Tibial nerve (tissue), 4 donors: Measurements from ENCODE around the gene TFPT. TPM values are rescaled to one million over a fixed set of nuclear protein-coding genes. Genes with fewer than 3 reads are reported as not detected.

Source experiments
- DNase-seq, 2 donors: peaks; one replicate each; pipeline ENCODE4 v3.0.0-alpha.2; 2019; ENCODE audit warnings: low spot score in 2 of 2
- H3K27ac ChIP-seq, 4 donors: fragments of 200-600 bp; sonication (generic) in 3 of 4; one replicate each; pipeline ENCODE4 v1.5.1; 2017 to 2019; ENCODE audit warnings: mild to moderate bottlenecking in 1 of 4
- H3K27me3 ChIP-seq, 2 donors: fragments of 200-600 bp; sonication (generic) in 1 of 2; one replicate each; pipeline versions ENCODE4 v1.5.1 to v1.6.0; 2017 to 2019
- H3K36me3 ChIP-seq, 3 donors: fragments of 200-600 bp; sonication (generic); one replicate each; pipeline ENCODE4 v1.5.1; 2018 to 2019
- H3K4me1 ChIP-seq, 4 donors: fragments of 200-600 bp; sonication (generic) in 3 of 4; one replicate each; pipeline ENCODE4 v1.5.1; 2017 to 2019
- H3K4me3 ChIP-seq, 4 donors: fragments of 200-600 bp; sonication (generic) in 3 of 4; one replicate each; pipeline ENCODE4 v1.5.1; 2017 to 2019; ENCODE audit warnings: mild to moderate bottlenecking in 1 of 4, moderate library complexity in 1 of 4
- H3K9me3 ChIP-seq, 4 donors: fragments of 200-600 bp; sonication (generic) in 3 of 4; one replicate each; pipeline ENCODE4 v1.5.1; 2017 to 2019
- CTCF ChIP-seq, 5 experiments: fragments of 200-600 bp in 3 of 5; fragments of 450-650 bp in 2 of 5; sonication (generic) in 3 of 5; IDR thresholded peaks; one replicate each; pipeline ENCODE4 v1.5.1; 2016 to 2019; ENCODE audit warnings: antibody characterized with exemption in 5 of 5, mild to moderate bottlenecking in 3 of 5, moderate library complexity in 2 of 5
- EP300 ChIP-seq, 2 donors: sonication (generic); formaldehyde crosslinking; IDR thresholded peaks; one replicate each; pipeline ENCODE4 v1.6.1; 2017; ENCODE audit warnings: antibody characterized with exemption in 2 of 2, mild to moderate bottlenecking in 1 of 2
- POLR2A ChIP-seq, 2 donors: fragments of 450-650 bp; IDR thresholded peaks; one replicate each; pipeline ENCODE4 v1.6.1; 2017; ENCODE audit warnings: antibody characterized with exemption in 2 of 2, mild to moderate bottlenecking in 2 of 2, moderate library complexity in 2 of 2
- WGBS, 2 donors: methylation state at CpG; one replicate each; pipeline ENCODE4 v1.1.5; 2018; 5-methylcytosine and 5-hydroxymethylcytosine counted together
- total RNA-seq, 4 donors: library from RNA; depleted of rRNA; stranded (reverse); fragments of >200 nt; gene quantifications; one replicate each; pipeline ENCODE4 v1.1.0, GENCODE V29; 2016

Gene TFPT
- total RNA-seq, 4 donors from 2014 or later: 9.6 to 19.0 (median 13.5) TPM

DNA sequence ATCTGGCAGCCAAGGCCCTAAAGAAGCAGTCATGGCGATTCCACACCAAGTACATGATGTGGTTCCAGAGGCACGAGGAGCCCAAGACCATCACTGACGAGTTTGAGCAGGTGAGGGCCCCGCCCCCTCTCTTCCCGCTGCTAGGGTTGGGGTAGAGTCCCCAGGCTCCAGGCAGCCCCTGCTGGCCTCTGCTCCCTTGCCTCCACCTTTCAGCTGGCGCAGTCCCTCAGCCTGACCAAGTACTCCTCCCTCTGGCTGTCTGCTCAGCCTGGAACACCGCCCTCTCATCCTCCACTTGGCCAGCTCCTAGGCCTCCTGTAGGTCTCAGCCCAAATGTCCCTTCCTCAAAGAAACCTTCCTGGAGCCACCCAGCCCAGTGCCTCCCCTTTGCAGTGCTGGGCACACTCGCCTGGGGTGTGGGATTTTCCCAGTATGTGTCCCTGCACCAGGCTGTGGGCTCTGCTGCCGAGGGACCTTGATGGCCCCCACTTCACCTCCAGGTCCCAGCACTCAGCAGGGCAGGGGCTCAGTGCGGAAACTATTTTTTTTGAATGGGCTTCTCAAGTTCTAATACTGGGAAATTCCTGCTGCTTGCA is 38.4 kb upstream of the TFPT start:
- WGBS, 2 donors: 79 to 80% methylated on average over 9 of the region's 10 CpGs
- Histone ChIP-seq H3K27ac (peak overlapping the region in 1 of 4 donors; percentile 64), H3K4me1 (peaks cover 0 to 23% (median 8%) of the 10 kb centered on the region in 4 donors), H3K9me3 (no peaks in the 10 kb centered on the region), H3K36me3 (peaks cover 0 to 96% (median 70%) of the 10 kb centered on the region in 3 donors), H3K27me3 (no peaks in the 10 kb centered on the region), H3K4me3 (no peak overlapping the region)
- no peak for DNase-seq
- TF ChIP-seq POLR2A (IDR thresholded peaks at IDR 0.05) (no peak), EP300 (IDR thresholded peaks at IDR 0.05) (no peak), CTCF (IDR thresholded peaks at IDR 0.05) (no peak)

GRCh38 chr19:54152878-54153524 is 37.5 kb upstream of the TFPT start:
- peaks cover 0 to 100% (median 75%) of the 10 kb centered on the region in 3 donors for H3K36me3 ChIP-seq
- H3K4me1 ChIP-seq: peaks cover 0 to 20% (median under 1%) of the 10 kb centered on the region in 4 donors
- no peaks in the 10 kb centered on the region for H3K27me3 ChIP-seq
- DNase-seq: no peak
- no peak overlapping the region for H3K4me3 ChIP-seq
- TF ChIP-seq CTCF (IDR thresholded peaks at IDR 0.05) (no peak), POLR2A (IDR thresholded peaks at IDR 0.05) (no peak), EP300 (IDR thresholded peaks at IDR 0.05) (no peak)
- WGBS, 2 donors: 83 to 85% methylated on average over 25 of the region's 25 CpGs
- H3K27ac ChIP-seq: peak overlapping the region in 2 of 4 donors; percentile 19 to 64
- H3K9me3 ChIP-seq: no peaks in the 10 kb centered on the region

- TF ChIP-seq CTCF (IDR thresholded peaks at IDR 0.05) (no peak), POLR2A (IDR thresholded peaks at IDR 0.05) (no peak), EP300 (IDR thresholded peaks at IDR 0.05) (no peak)
- WGBS, 2 donors: 90 to 96% methylated on average over 10 to 11 of the region's 12 CpGs
- Histone ChIP-seq H3K4me1 (peaks cover 0 to 15% (median 0%) of the 10 kb centered on the region in 4 donors), H3K9me3 (no peaks in the 10 kb centered on the region), H3K36me3 (peaks cover 2 to 100% (median 70%) of the 10 kb centered on the region in 3 donors), H3K4me3 (no peak overlapping the region), H3K27ac (no peak overlapping the region), H3K27me3 (no peaks in the 10 kb centered on the region)
- DNase-seq: no peak
These were observed 36.8 kb upstream of the TFPT start for GRCh38 chr19:54152267-54152666.

DNA sequence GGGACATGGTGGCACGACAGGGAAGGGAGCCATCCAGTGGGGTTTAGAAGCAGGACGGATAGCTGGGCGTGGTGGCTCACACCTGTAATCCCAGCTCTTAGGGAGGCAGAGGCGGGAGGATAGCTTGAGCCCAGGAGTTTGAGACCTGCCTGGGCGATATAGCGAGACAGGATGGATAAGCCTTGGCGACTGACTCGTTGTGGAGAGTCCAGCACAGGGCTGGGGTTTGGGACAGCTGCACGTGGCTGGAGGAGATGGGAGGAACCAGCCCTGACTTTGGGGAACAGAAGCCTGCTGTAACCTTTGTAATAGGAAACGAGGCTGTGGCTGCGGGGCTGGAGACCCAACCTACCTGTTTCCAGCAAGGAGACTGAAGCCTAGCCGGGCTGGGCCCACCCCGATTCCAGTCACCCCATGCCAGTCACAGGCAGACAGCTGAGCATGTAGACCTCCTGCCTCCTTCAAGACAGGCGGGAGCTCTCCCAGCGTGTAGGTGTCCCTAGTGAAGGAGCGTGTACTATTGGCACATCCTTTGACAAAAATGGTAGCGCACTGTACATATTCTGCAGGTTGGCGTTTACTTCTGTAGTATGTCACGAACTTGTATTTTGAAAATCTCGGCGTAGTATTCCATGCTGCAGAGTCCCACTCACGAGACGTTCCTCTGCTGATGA is 36.0 kb upstream of the TFPT start:
- H3K36me3 ChIP-seq: peaks cover 2 to 100% (median 72%) of the 10 kb centered on the region in 3 donors
- no peak for DNase-seq
- no peaks in the 10 kb centered on the region for H3K27me3 ChIP-seq
- no peak overlapping the region for H3K27ac ChIP-seq
- H3K4me3 ChIP-seq: no peak overlapping the region
- peaks cover 0 to 15% (median 0%) of the 10 kb centered on the region in 4 donors for H3K4me1 ChIP-seq
- H3K9me3 ChIP-seq: no peaks in the 10 kb centered on the region
- 79 to 85% methylated on average over 23 of the region's 23 CpGs for WGBS, 2 donors
- TF ChIP-seq POLR2A (IDR thresholded peaks at IDR 0.05): no peak
- TF ChIP-seq EP300 (IDR thresholded peaks at IDR 0.05): no peak
- TF ChIP-seq CTCF (IDR thresholded peaks at IDR 0.05): no peak
